Neural cell (in vitro differentiated cells): ENCODE data around the gene DNMBP. TPM values are rescaled to one million over a fixed set of nuclear protein-coding genes. Genes with fewer than 3 reads are reported as not detected.

Source experiments
- H2AFZ ChIP-seq: fragments of 200-600, 300-800 bp; sonication (generic), shearing (Covaris generic); 2 replicates; pipeline ENCODE4 v1.6.0; 2014; ENCODE audit warnings: low read depth, mild to moderate bottlenecking, antibody characterized with exemption, low read length, moderate library complexity
- H3F3A ChIP-seq: fragments of 200-600 bp; shearing (Covaris generic); 2 replicates; pipeline ENCODE4 v1.6.1; 2016; ENCODE audit warnings: mild to moderate bottlenecking, moderate library complexity, mixed read lengths, antibody characterized with exemption, low read length; ENCODE audit not compliant: insufficient read depth, poor library complexity, severe bottlenecking
- H3K27ac ChIP-seq: fragments of 200-600, 300-800 bp; sonication (generic), shearing (Covaris generic); 2 replicates; pipeline ENCODE4 v1.5.1; 2014; ENCODE audit warnings: mild to moderate bottlenecking, low read length, moderate library complexity
- H3K27me3 ChIP-seq: fragments of 300-800, 200-600 bp; sonication (generic), shearing (Covaris generic); 2 replicates; pipeline ENCODE4 v1.6.0; 2014; ENCODE audit warnings: mild to moderate bottlenecking, low read depth, low read length, moderate library complexity; ENCODE audit not compliant: insufficient read depth
- H3K36me3 ChIP-seq: fragments of 300-800, 200-600 bp; sonication (generic), shearing (Covaris generic); 2 replicates; pipeline ENCODE4 v1.5.1; 2014; ENCODE audit warnings: mild to moderate bottlenecking, antibody characterized with exemption, low read length, moderate library complexity; ENCODE audit not compliant: insufficient read depth
- H3K4me2 ChIP-seq: fragments of 300-800, 200-600 bp; sonication (generic), shearing (Covaris generic); 2 replicates; pipeline ENCODE4 v1.6.0; 2014; ENCODE audit warnings: mild to moderate bottlenecking, low read length
- H3K4me3 ChIP-seq: fragments of 300-800, 200-600 bp; sonication (generic), shearing (Covaris generic); 2 replicates; pipeline ENCODE4 v1.5.1; 2014; ENCODE audit warnings: mild to moderate bottlenecking, low read length, moderate library complexity
- H3K79me2 ChIP-seq: fragments of 200-600 bp; shearing (Covaris generic); replicated peaks from 2 replicates; pipeline ENCODE4 v1.6.0; 2014; ENCODE audit warnings: mild to moderate bottlenecking, low read length, moderate library complexity; ENCODE audit not compliant: insufficient read depth
- H3K9ac ChIP-seq: fragments of 300-800, 200-600 bp; sonication (generic), shearing (Covaris generic); 2 replicates; pipeline ENCODE4 v1.6.1; 2016; ENCODE audit warnings: mild to moderate bottlenecking, low read length, mixed read lengths
- H3K9me2 ChIP-seq: fragments of 200-600 bp; shearing (Covaris generic); 2 replicates; pipeline ENCODE4 v1.6.1; 2016; ENCODE audit warnings: mild to moderate bottlenecking, low read length, mixed read lengths; ENCODE audit not compliant: insufficient read depth
- H3K9me3 ChIP-seq: fragments of 200-600, 300-800 bp; sonication (generic), shearing (Covaris generic); 2 replicates; pipeline ENCODE4 v1.6.1; 2016; ENCODE audit warnings: mild to moderate bottlenecking, mixed run types, low read length, moderate library complexity, mixed read lengths
- H4K20me1 ChIP-seq: fragments of 200-600 bp; shearing (Covaris generic); 2 replicates; pipeline ENCODE4 v1.6.1; 2016; ENCODE audit warnings: mild to moderate bottlenecking, mixed run types; ENCODE audit not compliant: insufficient read depth
- CTCF ChIP-seq: fragments of 450-650 bp; IDR thresholded peaks from 2 replicates; pipeline ENCODE4 v1.5.1; 2014; ENCODE audit warnings: antibody characterized with exemption, mild to moderate bottlenecking, moderate library complexity; ENCODE audit not compliant: poor library complexity, severe bottlenecking
- EP300 ChIP-seq: fragments of 450-650 bp; conservative IDR thresholded peaks from 2 replicates; pipeline ENCODE4 v1.6.1; 2014; ENCODE audit warnings: antibody characterized with exemption, mild to moderate bottlenecking, moderate library complexity; ENCODE audit not compliant: poor library complexity, severe bottlenecking
- EZH2 ChIP-seq: fragments of 200-600, 300-800 bp; shearing (Covaris generic), sonication (generic); IDR thresholded peaks from 2 replicates; pipeline ENCODE4 v1.6.1; 2014; ENCODE audit warnings: antibody characterized with exemption, low read length, borderline replicate concordance, mild to moderate bottlenecking; ENCODE audit not compliant: insufficient read depth, poor library complexity, severe bottlenecking
- MXI1 ChIP-seq: fragments of 450-650 bp; conservative IDR thresholded peaks from 2 replicates; pipeline ENCODE4 v1.6.1; 2014; ENCODE audit warnings: antibody characterized with exemption, mild to moderate bottlenecking; ENCODE audit not compliant: poor library complexity, severe bottlenecking
- POLR2AphosphoS5 ChIP-seq: IDR thresholded peaks from 2 replicates; pipeline ENCODE4 v1.6.1; 2012
- RAD21 ChIP-seq: fragments of 450-650 bp; conservative IDR thresholded peaks from 2 replicates; pipeline ENCODE4 v1.6.1; 2014; ENCODE audit warnings: antibody characterized with exemption, mild to moderate bottlenecking, moderate library complexity
- REST ChIP-seq: IDR thresholded peaks from 2 replicates; pipeline ENCODE4 v1.6.1; 2012; ENCODE audit warnings: borderline replicate concordance
- SMC3 ChIP-seq: fragments of 450-650 bp; conservative IDR thresholded peaks from 2 replicates; pipeline ENCODE4 v1.6.1; 2014; ENCODE audit warnings: antibody characterized with exemption, mild to moderate bottlenecking, moderate library complexity; ENCODE audit not compliant: poor library complexity
- TAF1 ChIP-seq: IDR thresholded peaks from 2 replicates; pipeline ENCODE4 v1.6.1; 2012; ENCODE audit warnings: low read depth
- polyA plus RNA-seq: library from polyadenylated mRNA; depleted of rRNA; stranded (reverse); fragments of >200 nt; gene quantifications from 2 replicates; pipeline ENCODE4 v1.2.3, GENCODE V29; 2014

DNMBP gene
- polyA plus RNA-seq, 1 donor from 2014 or later, result 2.3 TPM

GRCh38 chr10:99860466-99860865 lies 149.3 kb downstream of the DNMBP start:
- no peak overlapping the region for H3K9ac ChIP-seq
- no peak overlapping the region for H3K4me2 ChIP-seq
- no peak overlapping the region for H2AFZ ChIP-seq
- no peak overlapping the region for H3K27ac ChIP-seq
- no peaks in the 10 kb centered on the region for H3K27me3 ChIP-seq
- no peaks in the 10 kb centered on the region for H3K36me3 ChIP-seq
- H4K20me1 ChIP-seq, result no peaks in the 10 kb centered on the region
- no peaks in the 10 kb centered on the region for H3K9me3 ChIP-seq
- no peaks in the 10 kb centered on the region for H3K79me2 ChIP-seq
- no peak overlapping the region for H3K4me3 ChIP-seq
- no peak for TF ChIP-seq RAD21
- no peak for TF ChIP-seq EP300
- TF ChIP-seq CTCF, result no peak
- no peak for TF ChIP-seq SMC3
- no peak for TF ChIP-seq MXI1
- TF ChIP-seq POLR2AphosphoS5, result no peak
- TF ChIP-seq REST, result no peak
- no peak for TF ChIP-seq TAF1
- no peak for TF ChIP-seq EZH2
- H3K9me2 ChIP-seq, result no peaks in the 10 kb centered on the region
- H3F3A ChIP-seq, result no peaks in the 10 kb centered on the region

- Histone ChIP-seq H4K20me1 (no peaks in the 10 kb centered on the region), H3K9me2 (no peaks in the 10 kb centered on the region), H3F3A (no peaks in the 10 kb centered on the region), H3K36me3 (no peaks in the 10 kb centered on the region), H2AFZ (no peak overlapping the region), H3K9ac (no peak overlapping the region), H3K4me3 (no peak overlapping the region), H3K4me2 (no peak overlapping the region), H3K27me3 (no peaks in the 10 kb centered on the region), H3K9me3 (no peaks in the 10 kb centered on the region), H3K27ac (no peak overlapping the region), H3K79me2 (no peaks in the 10 kb centered on the region)
- TF ChIP-seq REST (no peak), TAF1 (no peak), SMC3 (no peak), EP300 (no peak), CTCF (no peak), POLR2AphosphoS5 (no peak), MXI1 (no peak), EZH2 (no peak), RAD21 (no peak)
Observed at GRCh38 chr10:99859585-99859984, 150.2 kb downstream of the DNMBP start.
